Measurements from ENCODE around the gene SASH1.
A peak's percentile ranks its signal among the peaks of the same experiment; 100 is the strongest.

SASH1 gene

GRCh38 chr6:148396411-148396810 is 53.8 kb downstream of the SASH1 start:
- no peak for TF ChIP-seq CTCF (conservative IDR thresholded peaks at IDR 0.05)
- peak overlapping the region; percentile 67 for H3K27ac ChIP-seq

DNA sequence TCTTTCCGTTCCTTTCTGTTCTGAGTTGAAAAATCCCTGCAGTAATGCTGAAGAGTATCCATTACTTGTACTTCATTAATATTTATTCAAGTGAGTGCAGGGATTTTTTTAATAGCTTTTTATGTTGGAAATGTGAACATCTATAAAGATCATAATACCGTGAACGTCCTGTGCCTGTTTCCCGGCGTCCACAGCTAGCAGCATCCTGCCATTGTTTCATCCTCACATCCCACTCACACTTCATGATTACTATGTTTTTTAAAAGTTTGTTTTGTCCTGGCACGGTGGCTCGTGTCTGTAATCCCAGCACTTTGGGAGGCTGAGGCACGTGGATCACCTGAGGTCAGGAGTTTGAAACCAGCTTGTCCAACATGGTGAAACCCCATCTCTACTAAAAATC is 54.3 kb downstream of the SASH1 start:
- TF ChIP-seq CTCF (conservative IDR thresholded peaks at IDR 0.05), result no peak
- peak overlapping the region; percentile 67 for H3K27ac ChIP-seq

- no peak for TF ChIP-seq CTCF (conservative IDR thresholded peaks at IDR 0.05)
- no peak overlapping the region for H3K27ac ChIP-seq
These were observed 55.6 kb downstream of the SASH1 start for GRCh38 chr6:148398244-148398643.

DNA sequence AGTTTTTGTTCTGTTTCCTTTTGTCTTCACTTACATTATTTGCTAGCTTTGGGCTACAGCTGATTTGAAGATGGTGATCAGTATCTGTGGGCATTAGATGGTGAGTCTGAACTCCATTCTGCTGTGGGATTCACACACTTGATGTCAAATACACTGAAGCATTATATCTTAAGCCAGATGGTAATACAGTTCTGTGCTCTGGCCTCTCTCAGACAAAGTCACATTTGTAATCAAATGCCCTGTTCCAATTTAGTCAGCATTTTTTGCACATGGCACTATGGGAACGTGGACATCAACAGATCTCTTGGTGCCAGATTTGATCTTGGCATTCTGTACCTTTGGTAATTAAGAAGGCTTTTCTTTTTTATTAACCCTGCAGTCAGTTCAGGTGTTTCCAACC is 56.0 kb downstream of the SASH1 start:
- TF ChIP-seq CTCF (conservative IDR thresholded peaks at IDR 0.05), result no peak
- no peak overlapping the region for H3K27ac ChIP-seq

DNA sequence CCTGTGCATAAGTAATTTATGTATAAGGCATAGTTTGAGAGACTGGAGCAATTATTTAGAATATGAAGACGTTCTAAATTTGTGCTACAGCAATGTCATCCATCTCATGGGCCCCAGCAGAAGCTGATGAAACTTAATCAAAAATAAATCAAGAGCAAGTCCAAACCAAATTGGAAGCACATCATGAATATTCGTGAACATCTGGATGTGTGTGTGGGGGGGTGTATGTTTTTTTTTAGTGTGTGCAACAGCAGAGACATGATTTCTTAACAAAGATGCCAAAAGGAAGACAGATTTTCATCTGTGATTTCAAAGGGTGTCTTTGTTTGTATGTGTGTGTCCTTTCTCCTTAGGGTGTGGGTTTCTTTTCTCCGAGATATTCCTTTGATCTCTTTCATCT is 58.9 kb downstream of the SASH1 start:
- no peak for TF ChIP-seq CTCF (conservative IDR thresholded peaks at IDR 0.05)
- no peak overlapping the region for H3K27ac ChIP-seq

GRCh38 chr6:148404456-148405054 is 61.9 kb downstream of the SASH1 start:
- TF ChIP-seq CTCF (conservative IDR thresholded peaks at IDR 0.05), result no peak
- no peak overlapping the region for H3K27ac ChIP-seq

- no peak for TF ChIP-seq CTCF (conservative IDR thresholded peaks at IDR 0.05)
- peak overlapping the region; percentile 11; the same call in 1 of the 2 replicates for H3K27ac ChIP-seq
These were observed 63.3 kb downstream of the SASH1 start for GRCh38 chr6:148405894-148406293.

All from VCaP (cell line).